Activated T-helper 17 cell treated with anti-CD3 and anti-CD28 coated beads, Interleukin-2, amount 50 U/mL, for 72 hours (primary cell): ENCODE data around the gene TNIP2. TPM values are rescaled to one million over a fixed set of nuclear protein-coding genes. Genes with fewer than 3 reads are reported as not detected.
A peak's percentile ranks its signal among the peaks of the same experiment; 100 is the strongest.
"Not testable (repeated sequence)": the region's sequence is repeated elsewhere in the genome, so short reads cannot be mapped to it uniquely, and the experiment has no call there.

Experiments used
- ATAC-seq: fragments of 150-1000 bp; cut with Tn5 transposase; replicated peaks from 2 replicates; pipeline ENCODE4 v1.10.0; 2021; ENCODE audit warnings: mild to moderate bottlenecking, moderate library complexity
- H3K27ac Mint-ChIP-seq: one replicate; pipeline ENCODE4 v1.8.0; 2022; ENCODE audit warnings: mixed read lengths
- H3K27me3 Mint-ChIP-seq: one replicate; pipeline ENCODE4 v1.8.0; 2022; ENCODE audit warnings: mixed read lengths
- H3K36me3 Mint-ChIP-seq: one replicate; pipeline ENCODE4 v1.8.0; 2022; ENCODE audit warnings: low read depth, mild to moderate bottlenecking, mixed read lengths
- H3K4me1 Mint-ChIP-seq: one replicate; pipeline ENCODE4 v1.8.0; 2022; ENCODE audit warnings: mixed read lengths
- H3K4me3 Mint-ChIP-seq: one replicate; pipeline ENCODE4 v1.8.0; 2022; ENCODE audit warnings: mild to moderate bottlenecking, mixed read lengths
- H3K9me3 Mint-ChIP-seq: one replicate; pipeline ENCODE4 v1.8.0; 2022; ENCODE audit warnings: mixed read lengths
- total RNA-seq, 2 donors: library from RNA; stranded (reverse); gene quantifications; one replicate each; pipeline ENCODE4 v1.2.3, GENCODE V29; 2022

TNIP2 gene
- total RNA-seq, 2 donors from 2014 or later: 80.1 to 110 TPM

GRCh38 chr4:2746891-2747695 lies 9.0 kb downstream of the TNIP2 start:
- no peaks in the 10 kb centered on the region for H3K27me3 Mint-ChIP-seq
- no peaks in the 10 kb centered on the region for H3K9me3 Mint-ChIP-seq
- H3K27ac Mint-ChIP-seq: peak overlapping the region; percentile 92
- peak overlapping the region; percentile 84 for H3K4me3 Mint-ChIP-seq
- no peak for ATAC-seq
- H3K36me3 Mint-ChIP-seq: peaks cover 98% of the 10 kb centered on the region
- peaks cover 25% of the 10 kb centered on the region for H3K4me1 Mint-ChIP-seq

- Mint-ChIP-seq H3K27me3 (no peaks in the 10 kb centered on the region), H3K9me3 (no peaks in the 10 kb centered on the region), H3K27ac (peak overlapping the region; percentile 92), H3K36me3 (peaks cover 98% of the 10 kb centered on the region), H3K4me3 (peak overlapping the region; percentile 84), H3K4me1 (peaks cover 25% of the 10 kb centered on the region)
- peak; percentile 96 for ATAC-seq
Observed at GRCh38 chr4:2745981-2746806, 9.9 kb downstream of the TNIP2 start.

- ATAC-seq: no peak
- Mint-ChIP-seq H3K27me3 (no peaks in the 10 kb centered on the region), H3K27ac (peak overlapping the region; percentile 92), H3K9me3 (no peaks in the 10 kb centered on the region), H3K4me3 (peak overlapping the region; percentile 84), H3K36me3 (peaks cover 98% of the 10 kb centered on the region), H3K4me1 (peaks cover 25% of the 10 kb centered on the region)
Observed at GRCh38 chr4:2745516-2745915, 10.6 kb downstream of the TNIP2 start.

GRCh38 chr4:2744576-2745270 lies 11.4 kb downstream of the TNIP2 start:
- Mint-ChIP-seq H3K27me3 (no peaks in the 10 kb centered on the region), H3K4me3 (peak overlapping the region; percentile 84), H3K9me3 (no peaks in the 10 kb centered on the region), H3K4me1 (peaks cover 25% of the 10 kb centered on the region), H3K27ac (peak overlapping the region; percentile 92), H3K36me3 (peaks cover 98% of the 10 kb centered on the region)
- ATAC-seq: no peak

- peak overlapping the region; percentile 84 for H3K4me3 Mint-ChIP-seq
- H3K27ac Mint-ChIP-seq: peak overlapping the region; percentile 92
- H3K36me3 Mint-ChIP-seq: peaks cover 93% of the 10 kb centered on the region
- ATAC-seq: no peak
- no peaks in the 10 kb centered on the region for H3K9me3 Mint-ChIP-seq
- no peaks in the 10 kb centered on the region for H3K27me3 Mint-ChIP-seq
- H3K4me1 Mint-ChIP-seq: peaks cover 25% of the 10 kb centered on the region
Observed at GRCh38 chr4:2743518-2744445, 12.4 kb downstream of the TNIP2 start.

- H3K4me3 Mint-ChIP-seq: no peak overlapping the region
- peaks cover 25% of the 10 kb centered on the region for H3K4me1 Mint-ChIP-seq
- H3K36me3 Mint-ChIP-seq: peaks cover 90% of the 10 kb centered on the region
- ATAC-seq: no peak
- H3K27me3 Mint-ChIP-seq: no peaks in the 10 kb centered on the region
- H3K9me3 Mint-ChIP-seq: peaks cover 3% of the 10 kb centered on the region
- no peak overlapping the region for H3K27ac Mint-ChIP-seq
Observed at GRCh38 chr4:2742823-2743517, 13.2 kb downstream of the TNIP2 start.

GRCh38 chr4:2742081-2742822 lies 13.9 kb downstream of the TNIP2 start:
- H3K9me3 Mint-ChIP-seq: peaks cover 3% of the 10 kb centered on the region

GRCh38 chr4:2741626-2742025 lies 14.5 kb downstream of the TNIP2 start:
- peak overlapping the region; percentile 31 for H3K27ac Mint-ChIP-seq
- H3K36me3 Mint-ChIP-seq: peaks cover 80% of the 10 kb centered on the region
- no peaks in the 10 kb centered on the region for H3K27me3 Mint-ChIP-seq
- peaks cover 3% of the 10 kb centered on the region for H3K9me3 Mint-ChIP-seq
- no peak for ATAC-seq
- no peak overlapping the region for H3K4me3 Mint-ChIP-seq
- H3K4me1 Mint-ChIP-seq: peaks cover 15% of the 10 kb centered on the region

More at GRCh38 chr4:2742081-2742822, 13.9 kb downstream of the TNIP2 start:
- peaks cover 83% of the 10 kb centered on the region for H3K36me3 Mint-ChIP-seq
- no peak for ATAC-seq
- H3K4me3 Mint-ChIP-seq: no peak overlapping the region
- H3K4me1 Mint-ChIP-seq: peaks cover 18% of the 10 kb centered on the region
- H3K27ac Mint-ChIP-seq: peak overlapping the region; percentile 31
- no peaks in the 10 kb centered on the region for H3K27me3 Mint-ChIP-seq

GRCh38 chr4:2738296-2738695 lies 17.8 kb downstream of the TNIP2 start:
- H3K4me1 Mint-ChIP-seq: peaks cover 11% of the 10 kb centered on the region
- H3K4me3 Mint-ChIP-seq, H3K27ac Mint-ChIP-seq, H3K9me3 Mint-ChIP-seq, H3K27me3 Mint-ChIP-seq, ATAC-seq: not testable (repeated sequence)
- H3K36me3 Mint-ChIP-seq: peaks cover 72% of the 10 kb centered on the region

GRCh38 chr4:2735869-2736268 lies 20.3 kb downstream of the TNIP2 start:
- ATAC-seq: no peak
- H3K4me1 Mint-ChIP-seq: peaks cover 16% of the 10 kb centered on the region
- H3K9me3 Mint-ChIP-seq: peaks cover 7% of the 10 kb centered on the region
- no peaks in the 10 kb centered on the region for H3K27me3 Mint-ChIP-seq
- peaks cover 67% of the 10 kb centered on the region for H3K36me3 Mint-ChIP-seq
- H3K27ac Mint-ChIP-seq: peak overlapping the region; percentile 78
- H3K4me3 Mint-ChIP-seq: no peak overlapping the region

GRCh38 chr4:2734612-2735011 lies 21.5 kb downstream of the TNIP2 start:
- Mint-ChIP-seq H3K27me3 (no peaks in the 10 kb centered on the region), H3K36me3 (peaks cover 60% of the 10 kb centered on the region), H3K27ac (peak overlapping the region; percentile 78), H3K4me3 (no peak overlapping the region), H3K4me1 (peaks cover 16% of the 10 kb centered on the region), H3K9me3 (peaks cover 7% of the 10 kb centered on the region)
- ATAC-seq: peak; percentile 66

- peak; percentile 60 for ATAC-seq
- peak overlapping the region; percentile 78 for H3K27ac Mint-ChIP-seq
Observed at GRCh38 chr4:2733844-2734574, 22.1 kb downstream of the TNIP2 start.

More at GRCh38 chr4:2733844-2734574, 22.1 kb downstream of the TNIP2 start:
- Mint-ChIP-seq H3K4me3 (no peak overlapping the region), H3K36me3 (peaks cover 62% of the 10 kb centered on the region), H3K9me3 (peaks cover 7% of the 10 kb centered on the region), H3K27me3 (no peaks in the 10 kb centered on the region), H3K4me1 (peaks cover 16% of the 10 kb centered on the region)
